SIG-M5 treated with dmso at 0.1 percent for 504 hours (cell line): ENCODE data around the gene DUSP22.
"Not testable (repeated sequence)": the region's sequence is repeated elsewhere in the genome, so short reads cannot be mapped to it uniquely, and the experiment has no call there.

Experiments
- DNase-seq: peaks from one replicate; lab custom pipeline; 2025; ENCODE audit not compliant: unreplicated experiment; lab: John Stamatoyannopoulos, UW

The DUSP22 gene

GRCh38 chr6:279341-280029 lies 12.8 kb upstream of the DUSP22 start:
- DNase-seq, result no peak

- DNase-seq, result no peak
Measured at GRCh38 chr6:280775-281468, 11.4 kb upstream of the DUSP22 start.

GRCh38 chr6:281469-282103 lies 10.7 kb upstream of the DUSP22 start:
- no peak for DNase-seq

- no peak for DNase-seq
Measured at GRCh38 chr6:282177-282866, 10.0 kb upstream of the DUSP22 start.

GRCh38 chr6:282867-283416 lies 9.3 kb upstream of the DUSP22 start:
- DNase-seq, result no peak

- DNase-seq, result no peak
Measured at GRCh38 chr6:284486-284885, 7.8 kb upstream of the DUSP22 start.

GRCh38 chr6:285030-285771 lies 7.1 kb upstream of the DUSP22 start:
- no peak for DNase-seq

GRCh38 chr6:285902-286301 lies 6.4 kb upstream of the DUSP22 start:
- DNase-seq, result not testable (repeated sequence)

GRCh38 chr6:286681-287488 lies 5.4 kb upstream of the DUSP22 start:
- no peak for DNase-seq

GRCh38 chr6:287489-287860 lies 4.8 kb upstream of the DUSP22 start:
- DNase-seq, result no peak

- DNase-seq, result no peak
Measured at GRCh38 chr6:288866-289265, 3.4 kb upstream of the DUSP22 start.

- DNase-seq, result no peak
Measured at GRCh38 chr6:290111-290922, 2.0 kb upstream of the DUSP22 start.

- DNase-seq, result no peak
Measured at GRCh38 chr6:291204-291696, 1.0 kb upstream of the DUSP22 start.

- DNase-seq, result no peak
Measured at GRCh38 chr6:292506-293192, 362 bp downstream of the DUSP22 start.

- no peak for DNase-seq
Measured at GRCh38 chr6:293193-294174, 1.2 kb downstream of the DUSP22 start.

GRCh38 chr6:294656-295565 lies 2.6 kb downstream of the DUSP22 start:
- no peak for DNase-seq
